GM21381 (cell line): ENCODE data around the gene DXO.

Experiments
- ATAC-seq: cut with Tn5 transposase; IDR thresholded peaks from one replicate; pipeline ENCODE4 v1.9.1; 2021; ENCODE audit warnings: mild to moderate bottlenecking, moderate library complexity; ENCODE audit not compliant: unreplicated experiment

The DXO gene

GRCh38 chr6:31958741-31959739 is 12.9 kb downstream of the DXO start, which contains the start of the genes NELFE and SKIC2:
Gene NELFE (minus strand): TSS chr6:31958971. CDS start chr6:31958446, 525 bp downstream.
Gene SKIC2 (plus strand): TSS chr6:31959175. CDS start chr6:31959193, 18 bp downstream.
- peak; percentile 93 for ATAC-seq

- ATAC-seq: no peak
Observed at GRCh38 chr6:31958412-31958740, 13.6 kb downstream of the DXO start.

GRCh38 chr6:31956796-31957195 is 15.1 kb downstream of the DXO start:
- ATAC-seq: no peak

GRCh38 chr6:31954511-31954910 is 17.4 kb downstream of the DXO start:
- ATAC-seq: no peak

GRCh38 chr6:31952890-31953289 is 19.0 kb downstream of the DXO start:
- ATAC-seq: no peak

DNA sequence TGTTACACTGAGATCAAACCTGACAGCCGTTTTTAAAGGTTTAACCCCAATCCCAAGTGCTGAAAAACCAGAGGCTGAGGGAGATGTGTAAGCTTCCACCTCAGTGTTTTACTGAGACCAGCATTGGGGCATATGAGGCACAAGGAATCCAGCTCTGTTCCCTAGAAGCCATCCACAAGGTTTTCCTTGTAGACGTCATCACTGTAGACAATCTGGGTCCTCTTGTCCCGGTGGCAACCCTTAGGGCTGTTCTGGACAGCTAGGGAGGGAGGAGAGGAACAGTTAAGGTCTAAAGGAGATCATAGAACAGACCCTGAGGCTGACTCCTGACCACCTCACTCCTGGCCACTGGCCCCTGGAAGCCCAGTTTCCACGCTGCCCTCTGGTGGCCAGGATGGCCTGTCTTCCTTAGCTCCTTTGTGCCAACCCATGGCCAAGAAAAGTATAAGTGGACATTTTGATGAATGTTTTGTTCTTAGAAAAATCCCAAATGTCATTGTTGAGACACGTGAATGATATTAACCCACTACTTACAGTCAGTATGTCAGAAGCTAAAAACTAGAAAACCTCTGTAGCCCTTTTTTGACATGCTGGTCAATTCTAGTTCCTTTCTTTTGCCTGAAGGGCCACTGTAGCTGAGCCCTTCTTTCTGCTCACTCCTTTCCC is 19.7 kb downstream of the DXO start:
- no peak for ATAC-seq

DNA sequence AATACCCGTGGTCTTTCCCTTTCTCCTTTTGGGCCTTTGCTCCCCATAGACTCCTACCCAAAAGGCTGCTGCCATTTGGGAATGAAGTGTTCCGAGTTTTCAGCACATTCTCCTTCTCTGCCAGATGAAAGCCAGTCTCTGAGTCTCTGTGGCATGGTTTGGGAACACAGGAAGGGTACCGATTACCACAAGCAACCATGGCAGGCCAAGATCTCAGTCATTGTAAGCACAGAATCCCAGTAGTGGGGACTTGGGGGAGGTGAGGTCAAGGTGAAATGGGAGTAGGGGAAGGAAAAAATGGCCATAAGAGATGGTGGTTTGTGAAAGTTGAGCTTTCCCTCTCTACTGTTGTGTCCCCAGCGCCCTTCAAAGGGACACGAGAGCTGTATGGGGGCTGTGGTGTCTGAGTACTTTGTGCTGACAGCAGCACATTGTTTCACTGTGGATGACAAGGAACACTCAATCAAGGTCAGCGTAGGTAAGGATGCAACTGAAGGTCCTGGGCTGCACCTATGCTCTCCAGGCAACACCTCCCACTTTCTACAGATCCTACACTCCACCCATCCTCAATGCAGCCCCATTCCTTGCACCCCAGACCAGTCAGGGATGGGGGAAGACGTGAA is 21.9 kb downstream of the DXO start:
- no peak for ATAC-seq

DNA sequence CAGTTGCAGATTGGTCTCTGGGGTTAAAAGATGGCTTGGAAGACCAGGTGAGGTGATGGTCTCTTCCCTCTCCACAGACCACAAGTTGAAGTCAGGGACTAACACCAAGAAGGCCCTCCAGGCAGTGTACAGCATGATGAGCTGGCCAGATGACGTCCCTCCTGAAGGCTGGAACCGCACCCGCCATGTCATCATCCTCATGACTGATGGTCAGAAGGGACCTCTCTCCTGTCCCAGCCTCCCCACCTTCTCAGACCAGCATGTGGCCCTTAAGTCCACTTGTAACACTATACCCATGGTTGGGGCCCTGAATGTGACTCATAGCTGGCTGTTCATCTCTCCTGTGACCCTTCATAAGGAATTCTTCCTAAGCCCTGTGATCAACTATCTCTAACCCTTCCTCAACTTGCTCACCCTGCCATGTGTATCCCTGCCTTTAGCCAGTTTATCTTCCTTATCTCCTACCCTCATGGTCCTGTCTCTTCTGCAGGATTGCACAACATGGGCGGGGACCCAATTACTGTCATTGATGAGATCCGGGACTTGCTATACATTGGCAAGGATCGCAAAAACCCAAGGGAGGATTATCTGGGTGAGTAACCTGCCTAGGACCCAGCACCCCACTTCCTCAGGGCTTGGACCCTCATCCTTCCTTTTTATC is 23.1 kb downstream of the DXO start:
- ATAC-seq: no peak

GRCh38 chr6:31948306-31948705 is 23.6 kb downstream of the DXO start:
- no peak for ATAC-seq

DNA sequence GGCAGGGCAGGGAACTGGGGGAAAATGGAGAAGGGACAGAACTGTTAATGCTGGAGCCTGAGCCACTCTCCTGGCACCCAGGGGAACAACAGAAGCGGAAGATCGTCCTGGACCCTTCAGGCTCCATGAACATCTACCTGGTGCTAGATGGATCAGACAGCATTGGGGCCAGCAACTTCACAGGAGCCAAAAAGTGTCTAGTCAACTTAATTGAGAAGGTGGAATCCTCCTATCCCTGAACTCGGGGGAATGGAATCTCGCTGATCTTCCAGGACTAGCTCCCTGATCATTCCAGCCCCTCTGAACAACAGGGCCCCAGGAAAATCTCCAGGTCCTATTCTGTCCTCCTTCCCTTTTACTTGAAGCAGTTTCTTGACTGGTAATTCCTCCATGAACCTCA is 24.1 kb downstream of the DXO start:
- ATAC-seq: no peak

DNA sequence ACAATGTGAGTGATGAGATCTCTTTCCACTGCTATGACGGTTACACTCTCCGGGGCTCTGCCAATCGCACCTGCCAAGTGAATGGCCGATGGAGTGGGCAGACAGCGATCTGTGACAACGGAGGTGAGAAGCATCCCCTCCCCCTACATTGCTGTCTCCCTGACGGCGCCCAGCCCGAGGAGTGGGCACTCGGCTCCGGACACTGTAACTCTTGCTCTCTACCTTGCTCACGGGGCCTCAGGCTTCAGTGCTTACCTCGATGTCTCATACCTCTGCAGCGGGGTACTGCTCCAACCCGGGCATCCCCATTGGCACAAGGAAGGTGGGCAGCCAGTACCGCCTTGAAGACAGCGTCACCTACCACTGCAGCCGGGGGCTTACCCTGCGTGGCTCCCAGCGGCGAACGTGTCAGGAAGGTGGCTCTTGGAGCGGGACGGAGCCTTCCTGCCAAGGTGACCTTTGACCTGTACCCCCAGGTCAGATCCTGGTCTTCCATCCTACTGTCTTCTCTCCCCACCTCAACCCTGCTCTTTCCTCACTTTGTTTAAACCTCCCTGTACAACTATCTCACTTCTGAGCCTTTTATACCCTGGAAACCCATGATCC is 24.8 kb downstream of the DXO start:
- no peak for ATAC-seq

GRCh38 chr6:31946370-31946885 is 25.5 kb downstream of the DXO start:
- no peak for ATAC-seq

GRCh38 chr6:31945507-31946369 is 26.2 kb downstream of the DXO start, which contains the start of gene CFB:
Gene CFB (plus strand): TSS chr6:31946095. CDS start chr6:31946222, 127 bp downstream.
- no peak for ATAC-seq

DNA sequence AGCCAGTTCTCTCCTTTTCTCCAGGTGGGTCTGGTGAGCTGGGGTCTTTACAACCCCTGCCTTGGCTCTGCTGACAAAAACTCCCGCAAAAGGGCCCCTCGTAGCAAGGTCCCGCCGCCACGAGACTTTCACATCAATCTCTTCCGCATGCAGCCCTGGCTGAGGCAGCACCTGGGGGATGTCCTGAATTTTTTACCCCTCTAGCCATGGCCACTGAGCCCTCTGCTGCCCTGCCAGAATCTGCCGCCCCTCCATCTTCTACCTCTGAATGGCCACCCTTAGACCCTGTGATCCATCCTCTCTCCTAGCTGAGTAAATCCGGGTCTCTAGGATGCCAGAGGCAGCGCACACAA is 26.8 kb downstream of the DXO start:
- ATAC-seq: no peak

DNA sequence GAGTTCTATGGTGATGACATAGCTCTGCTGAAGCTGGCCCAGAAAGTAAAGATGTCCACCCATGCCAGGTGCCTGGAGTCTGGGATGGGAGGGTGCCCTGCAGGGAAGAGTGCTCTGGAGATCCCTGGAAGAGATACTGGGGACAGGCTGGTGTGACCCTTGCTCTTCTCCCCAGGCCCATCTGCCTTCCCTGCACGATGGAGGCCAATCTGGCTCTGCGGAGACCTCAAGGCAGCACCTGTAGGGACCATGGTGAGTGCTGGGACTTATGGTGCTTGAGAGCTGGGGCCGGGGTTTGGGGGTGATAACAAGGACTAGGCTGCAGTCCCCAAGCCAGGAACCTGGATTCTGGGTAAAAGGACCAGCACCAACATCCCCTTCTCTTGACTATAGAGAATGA is 28.2 kb downstream of the DXO start:
- ATAC-seq: no peak

DNA sequence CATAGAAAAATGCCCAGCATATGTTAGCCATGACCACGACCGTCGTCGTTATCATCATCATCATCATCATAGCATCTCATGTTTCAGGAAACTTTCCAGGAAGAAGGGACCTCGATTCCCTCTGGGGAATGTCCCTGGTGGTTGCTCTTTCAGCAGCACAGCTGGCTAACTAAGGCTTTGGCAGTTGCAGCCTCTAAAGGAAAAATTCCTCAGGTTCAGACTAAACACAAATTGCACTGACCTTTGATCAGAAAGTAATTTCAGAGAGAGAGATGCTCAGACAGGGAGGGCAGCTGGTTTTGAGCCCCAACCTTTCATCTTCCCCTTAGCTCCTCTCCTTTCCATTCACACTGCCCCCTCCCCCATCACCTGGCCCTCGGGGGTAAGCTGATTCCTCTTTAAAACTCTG is 31.7 kb downstream of the DXO start:
- no peak for ATAC-seq

- ATAC-seq: no peak
Observed at GRCh38 chr6:31935823-31936222, 36.1 kb downstream of the DXO start.

GRCh38 chr6:31935021-31935420 is 36.9 kb downstream of the DXO start:
- ATAC-seq: no peak

GRCh38 chr6:31933537-31933936 is 38.4 kb downstream of the DXO start:
- ATAC-seq: no peak
